Keratinocyte (primary cell): ENCODE results near the gene NAT16. TPM values are rescaled to one million over a fixed set of nuclear protein-coding genes. Genes with fewer than 3 reads are reported as not detected.
A peak's percentile ranks its signal among the peaks of the same experiment; 100 is the strongest.

ENCODE experiments used
- DNase-seq: peaks from one replicate; pipeline ENCODE4 v3.0.0-alpha.2; 2011; ENCODE audit warnings: low read depth, missing footprints, low spot score
- FAIRE-seq: peaks from 2 replicates; lab custom pipeline; 2011; peaks lifted over from hg19 to GRCh38; lab: Jason Lieb, UNC
- H2AFZ ChIP-seq: 2 replicates; pipeline ENCODE4 v1.6.0; 2012; ENCODE audit warnings: low read length, control low read depth, inconsistent platforms; ENCODE audit not compliant: control insufficient read depth
- H3K27ac ChIP-seq: 2 replicates; pipeline ENCODE4 v1.5.1; 2011; ENCODE audit warnings: low read length; ENCODE audit not compliant: control insufficient read depth, insufficient read depth
- H3K27me3 ChIP-seq: 3 replicates; pipeline ENCODE4 v1.6.0; 2011; ENCODE audit warnings: low read length; ENCODE audit not compliant: control insufficient read depth, insufficient read depth; ENCODE audit errors: extremely low read depth
- H3K36me3 ChIP-seq, 2 experiments: 2 replicates in 1 of 2; 3 replicates in 1 of 2; pipeline ENCODE4 v1.5.1; 2011; ENCODE audit warnings: low read length in 2 of 2, mild to moderate bottlenecking in 1 of 2; ENCODE audit not compliant: control insufficient read depth in 2 of 2, insufficient read depth in 2 of 2; ENCODE audit errors: extremely low read depth in 1 of 2
- H3K4me1 ChIP-seq: 3 replicates; pipeline ENCODE4 v1.5.1; 2011; ENCODE audit warnings: low read length; ENCODE audit not compliant: control insufficient read depth, insufficient read depth; ENCODE audit errors: extremely low read depth
- H3K4me2 ChIP-seq: 3 replicates; pipeline ENCODE4 v1.6.0; 2011; ENCODE audit warnings: low read depth, low read length; ENCODE audit not compliant: control insufficient read depth, insufficient read depth; ENCODE audit errors: extremely low read depth
- H3K4me3 ChIP-seq, 3 experiments: fragments of 200-600 bp in 1 of 3; sonication (generic) in 1 of 3; 2 replicates in 2 of 3; 3 replicates in 1 of 3; pipeline ENCODE4 v1.5.1; 2011 to 2016; ENCODE audit warnings: low read length in 3 of 3, mild to moderate bottlenecking in 3 of 3, control low read depth in 2 of 3, inconsistent platforms in 1 of 3, low read depth in 1 of 3, mixed read lengths in 1 of 3, mixed run types in 1 of 3, moderate library complexity in 1 of 3; ENCODE audit not compliant: control insufficient read depth in 2 of 3, insufficient read depth in 2 of 3; ENCODE audit errors: extremely low read depth in 1 of 3
- H3K79me2 ChIP-seq: 2 replicates; pipeline ENCODE4 v1.6.0; 2012; ENCODE audit warnings: low read length; ENCODE audit not compliant: control insufficient read depth, insufficient read depth
- H3K9ac ChIP-seq: 3 replicates; pipeline ENCODE4 v1.6.0; 2011; ENCODE audit warnings: low read length; ENCODE audit not compliant: control insufficient read depth, insufficient read depth; ENCODE audit errors: extremely low read depth
- H3K9me1 ChIP-seq: 3 replicates; pipeline ENCODE4 v1.6.0; 2011; ENCODE audit warnings: low read length; ENCODE audit not compliant: control insufficient read depth, insufficient read depth; ENCODE audit errors: extremely low read depth
- H3K9me3 ChIP-seq: 2 replicates; pipeline ENCODE4 v1.5.1; 2012; ENCODE audit warnings: low read depth, low read length; ENCODE audit not compliant: control insufficient read depth
- H4K20me1 ChIP-seq: 3 replicates; pipeline ENCODE4 v1.6.0; 2011; ENCODE audit warnings: low read length; ENCODE audit not compliant: control insufficient read depth, insufficient read depth; ENCODE audit errors: extremely low read depth
- EZH2 ChIP-seq: IDR thresholded peaks from one replicate; pipeline ENCODE4 v1.6.1; 2012; ENCODE audit warnings: inconsistent platforms, mild to moderate bottlenecking, low read length, moderate library complexity
- dilution Hi-C: fragments of 300-500 bp; cut with MboI; formaldehyde crosslinking; loops from one replicate; pipeline ENCODE4 v1.7.0; 2020; ENCODE audit warnings: low sequenced_read_pairs; ENCODE audit not compliant: extremely low pct_ligation_motif_present
- polyA plus RNA-seq, 5 experiments: library from polyadenylated mRNA; depleted of rRNA in 3 of 5; stranded (reverse) in 3 of 5; stranded (forward) in 1 of 5; unstranded in 1 of 5; fragments of >200 nt; gene quantifications; 1 replicate in 1 of 5; 2 replicates in 3 of 5; 3 replicates in 1 of 5; pipeline versions ENCODE4 v1.2.1 to v1.2.3, GENCODE V29; 2011 to 2012; ENCODE audit warnings: missing spikeins in 2 of 5, low read depth in 1 of 5, low replicate concordance in 1 of 5
- TF ChIP-seq, protein P1 (sequence below), 3 experiments: IDR thresholded peaks in 1 of 3; conservative IDR thresholded peaks in 1 of 3; optimal IDR thresholded peaks in 1 of 3; 2 replicates in 2 of 3; 3 replicates in 1 of 3; pipeline versions ENCODE3 to v1.5.1; 2011; ENCODE audit warnings: low read length in 3 of 3, mild to moderate bottlenecking in 3 of 3, moderate library complexity in 2 of 3, control low read depth in 1 of 3, inconsistent platforms in 1 of 3; ENCODE audit not compliant: insufficient read depth in 2 of 3; ENCODE audit errors: extremely low read depth in 1 of 3

Gene NAT16
- polyA plus RNA-seq, 1 donor (not counting 4 experiments of a cell fraction or from before 2014, with no cell fraction given): not detected

DNA sequence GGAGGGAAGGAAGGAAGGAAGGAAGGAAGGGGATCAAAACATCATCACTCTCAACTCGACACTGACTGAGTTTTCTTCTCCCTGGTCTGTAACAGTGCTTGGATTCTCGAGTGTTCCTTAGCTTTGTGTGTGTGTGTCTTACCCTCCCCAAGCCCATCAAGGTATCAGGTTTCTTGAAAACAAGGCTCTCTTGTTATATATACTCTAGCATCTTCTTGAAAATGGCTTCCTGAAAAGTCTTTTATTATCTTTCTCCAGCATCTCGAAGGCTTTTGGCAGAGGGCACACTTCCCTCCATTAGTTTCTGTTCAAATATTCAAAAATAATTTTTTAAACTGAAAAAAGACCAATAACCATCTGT, 39.8 kb downstream of the NAT16 start:
- DNase-seq: no peak
- dilution Hi-C loops: no loop called here
- Histone ChIP-seq H3K9me3 (no peaks in the 10 kb centered on the region), H3K9me1 (no peaks in the 10 kb centered on the region), H3K27ac (peak overlapping the region; percentile 93), H3K4me3 (no peak overlapping the region), H3K36me3 (peaks cover 12 to 16% of the 10 kb centered on the region in 2 experiments), H3K27me3 (no peaks in the 10 kb centered on the region), H2AFZ (no peak overlapping the region), H3K4me2 (no peak overlapping the region), H3K9ac (peak overlapping the region; percentile 63), H4K20me1 (no peaks in the 10 kb centered on the region), H3K79me2 (no peaks in the 10 kb centered on the region), H3K4me1 (peaks cover 40% of the 10 kb centered on the region)
- TF ChIP-seq EZH2: no peak
- TF ChIP-seq, protein P1, sequence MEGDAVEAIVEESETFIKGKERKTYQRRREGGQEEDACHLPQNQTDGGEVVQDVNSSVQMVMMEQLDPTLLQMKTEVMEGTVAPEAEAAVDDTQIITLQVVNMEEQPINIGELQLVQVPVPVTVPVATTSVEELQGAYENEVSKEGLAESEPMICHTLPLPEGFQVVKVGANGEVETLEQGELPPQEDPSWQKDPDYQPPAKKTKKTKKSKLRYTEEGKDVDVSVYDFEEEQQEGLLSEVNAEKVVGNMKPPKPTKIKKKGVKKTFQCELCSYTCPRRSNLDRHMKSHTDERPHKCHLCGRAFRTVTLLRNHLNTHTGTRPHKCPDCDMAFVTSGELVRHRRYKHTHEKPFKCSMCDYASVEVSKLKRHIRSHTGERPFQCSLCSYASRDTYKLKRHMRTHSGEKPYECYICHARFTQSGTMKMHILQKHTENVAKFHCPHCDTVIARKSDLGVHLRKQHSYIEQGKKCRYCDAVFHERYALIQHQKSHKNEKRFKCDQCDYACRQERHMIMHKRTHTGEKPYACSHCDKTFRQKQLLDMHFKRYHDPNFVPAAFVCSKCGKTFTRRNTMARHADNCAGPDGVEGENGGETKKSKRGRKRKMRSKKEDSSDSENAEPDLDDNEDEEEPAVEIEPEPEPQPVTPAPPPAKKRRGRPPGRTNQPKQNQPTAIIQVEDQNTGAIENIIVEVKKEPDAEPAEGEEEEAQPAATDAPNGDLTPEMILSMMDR (optimal IDR thresholded peaks at IDR 0.05 in 1 of 3, IDR thresholded peaks at IDR 0.05 in 1 of 3, conservative IDR thresholded peaks at IDR 0.05 in 1 of 3; ENCODE audit: extremely low read depth in 1 of 3, insufficient read depth in 2 of 3, low read length in 3 of 3): no peak
- FAIRE-seq: no peak

DNA sequence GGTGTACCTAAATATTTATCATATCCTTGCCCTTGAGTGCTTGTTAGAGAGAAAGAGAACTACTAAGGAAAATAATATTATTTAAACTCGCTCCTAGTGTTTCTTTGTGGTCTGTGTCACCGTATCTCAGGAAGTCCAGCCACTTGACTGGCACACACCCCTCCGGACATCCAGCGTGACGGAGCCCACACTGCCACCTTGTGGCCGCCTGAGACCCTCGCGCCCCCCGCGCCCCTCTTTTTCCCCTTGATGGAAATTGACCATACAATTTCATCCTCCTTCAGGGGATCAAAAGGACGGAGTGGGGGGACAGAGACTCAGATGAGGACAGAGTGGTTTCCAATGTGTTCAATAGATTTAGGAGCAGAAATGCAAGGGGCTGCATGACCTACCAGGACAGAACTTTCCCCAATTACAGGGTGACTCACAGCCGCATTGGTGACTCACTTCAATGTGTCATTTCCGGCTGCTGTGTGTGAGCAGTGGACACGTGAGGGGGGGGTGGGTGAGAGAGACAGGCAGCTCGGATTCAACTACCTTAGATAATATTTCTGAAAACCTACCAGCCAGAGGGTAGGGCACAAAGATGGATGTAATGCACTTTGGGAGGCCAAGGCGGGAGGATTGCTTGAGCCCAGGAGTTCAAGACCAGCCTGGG, 41.8 kb downstream of the NAT16 start:
- no peaks in the 10 kb centered on the region for H3K27me3 ChIP-seq
- H3K27ac ChIP-seq: peak overlapping the region; percentile 81
- no peaks in the 10 kb centered on the region for H3K9me1 ChIP-seq
- no peaks in the 10 kb centered on the region for H3K79me2 ChIP-seq
- dilution Hi-C loops: no loop called here
- DNase-seq (no peak), FAIRE-seq (peak; percentile 58)
- peaks cover 57% of the 10 kb centered on the region for H3K4me1 ChIP-seq
- H3K4me2 ChIP-seq: peak overlapping the region; percentile 50
- H3K9me3 ChIP-seq: no peaks in the 10 kb centered on the region
- peak overlapping the region in 1 of 3 experiments; percentile 19 for H3K4me3 ChIP-seq
- peaks cover 3% of the 10 kb centered on the region for H4K20me1 ChIP-seq
- TF ChIP-seq EZH2: no peak
- TF ChIP-seq, protein P1 (optimal IDR thresholded peaks at IDR 0.05 in 1 of 3, IDR thresholded peaks at IDR 0.05 in 1 of 3, conservative IDR thresholded peaks at IDR 0.05 in 1 of 3; ENCODE audit: extremely low read depth in 1 of 3, insufficient read depth in 2 of 3, low read length in 3 of 3): peak in 2 of 3 experiments; percentile 38 to 75
- H2AFZ ChIP-seq: no peak overlapping the region
- H3K36me3 ChIP-seq: peaks cover 22 to 25% of the 10 kb centered on the region in 2 experiments
- peak overlapping the region; percentile 58 for H3K9ac ChIP-seq
